Endothelial cell of umbilical vein (primary cell): ENCODE measurements around the gene NONO. TPM values are rescaled to one million over a fixed set of nuclear protein-coding genes. Genes with fewer than 3 reads are reported as not detected.

Experiments
- BruUV-seq: library from RNA; stranded (reverse); fragments of 400-500 nt; replicated peaks from 2 replicates; lab custom pipeline; 2021; lab: Mats Ljungman, UMichigan
- CTCF ChIA-PET: fragments of 300-600, 350-600 bp; sonication (Branson Sonifier 250); formaldehyde crosslinking; loops from one replicate; lab custom pipeline; 2021; ENCODE audit warnings: antibody characterized with exemption, inconsistent platforms; lab: Charles Lee
- POLR2A ChIA-PET: fragments of 300-600, 350-600 bp; sonication (Branson Sonifier 250); formaldehyde crosslinking; loops from one replicate; lab custom pipeline; 2021; ENCODE audit warnings: antibody characterized with exemption, inconsistent platforms; lab: Charles Lee
- DNase-seq: peaks from one replicate; pipeline ENCODE4 v3.0.0-alpha.2; 2011; ENCODE audit warnings: low read depth, low spot score
- FAIRE-seq: peaks from 2 replicates; lab custom pipeline; 2011; peaks lifted over from hg19 to GRCh38; lab: Jason Lieb, UNC
- H2AFZ ChIP-seq: 2 replicates; pipeline ENCODE4 v1.6.0; 2012; ENCODE audit warnings: low read depth, low read length, control low read depth, inconsistent platforms
- H3K27ac ChIP-seq: 2 replicates; pipeline ENCODE4 v1.5.1; 2011; ENCODE audit warnings: low read depth, mild to moderate bottlenecking, control low read depth, low read length, moderate library complexity; ENCODE audit not compliant: insufficient read depth
- H3K27me3 ChIP-seq, 2 experiments: 2 replicates each; pipeline versions ENCODE4 v1.6.0 to v1.6.1; 2011; ENCODE audit warnings: low read length in 2 of 2, mixed read lengths in 1 of 2; ENCODE audit not compliant: control insufficient read depth in 2 of 2, insufficient read depth in 2 of 2
- H3K36me3 ChIP-seq, 2 experiments: 2 replicates in 1 of 2; 3 replicates in 1 of 2; pipeline ENCODE4 v1.5.1; 2011; ENCODE audit warnings: low read length in 2 of 2, mild to moderate bottlenecking in 1 of 2, moderate library complexity in 1 of 2; ENCODE audit not compliant: control insufficient read depth in 2 of 2, insufficient read depth in 2 of 2; ENCODE audit errors: extremely low read depth in 1 of 2
- H3K4me1 ChIP-seq: 3 replicates; pipeline ENCODE4 v1.5.1; 2011; ENCODE audit warnings: mild to moderate bottlenecking, low read length; ENCODE audit not compliant: control insufficient read depth, insufficient read depth; ENCODE audit errors: extremely low read depth
- H3K4me2 ChIP-seq: 2 replicates; pipeline ENCODE4 v1.6.1; 2011; ENCODE audit warnings: low read length, control low read depth, mixed read lengths; ENCODE audit not compliant: insufficient read depth
- H3K4me3 ChIP-seq, 3 experiments: fragments of 200-600 bp in 1 of 3; sonication (generic), shearing (Covaris generic) in 1 of 3; replicated peaks in 1 of 3; 2 replicates each; pipeline ENCODE4 v1.5.1; 2011 to 2016; ENCODE audit warnings: control low read depth in 3 of 3, low read length in 3 of 3, mild to moderate bottlenecking in 2 of 3, inconsistent platforms in 1 of 3, low read depth in 1 of 3, moderate library complexity in 1 of 3; ENCODE audit not compliant: insufficient read depth in 1 of 3
- H3K79me2 ChIP-seq: 2 replicates; pipeline ENCODE4 v1.6.0; 2012; ENCODE audit warnings: low read length, inconsistent platforms; ENCODE audit not compliant: control insufficient read depth, insufficient read depth
- H3K9ac ChIP-seq: replicated peaks from 2 replicates; pipeline ENCODE3; 2011; ENCODE audit warnings: low read length, control low read depth; ENCODE audit not compliant: insufficient read depth; ENCODE audit errors: extremely low read depth
- H3K9me1 ChIP-seq: replicated peaks from 3 replicates; pipeline ENCODE4 v1.6.0; 2011; ENCODE audit warnings: mild to moderate bottlenecking, low read length; ENCODE audit not compliant: control insufficient read depth, insufficient read depth; ENCODE audit errors: extremely low read depth
- H3K9me3 ChIP-seq: replicated peaks from 2 replicates; pipeline ENCODE4 v1.5.1; 2012; ENCODE audit warnings: low read length, inconsistent platforms; ENCODE audit not compliant: control insufficient read depth, insufficient read depth
- H4K20me1 ChIP-seq: replicated peaks from 2 replicates; pipeline ENCODE3; 2011; ENCODE audit warnings: mild to moderate bottlenecking, low read length; ENCODE audit not compliant: control insufficient read depth, insufficient read depth; ENCODE audit errors: extremely low read depth
- EZH2 ChIP-seq: IDR thresholded peaks from 2 replicates; pipeline ENCODE4 v1.6.1; 2012; ENCODE audit warnings: borderline replicate concordance, low read depth, mild to moderate bottlenecking, moderate library complexity, low read length, inconsistent platforms; ENCODE audit not compliant: severe bottlenecking
- FOS ChIP-seq: IDR thresholded peaks from 2 replicates; pipeline ENCODE4 v1.6.1; 2011; ENCODE audit warnings: mild to moderate bottlenecking, low read length, moderate library complexity, borderline replicate concordance; ENCODE audit not compliant: insufficient read depth
- GATA2 ChIP-seq: IDR thresholded peaks from 2 replicates; pipeline ENCODE4 v1.7.0; 2011; ENCODE audit warnings: low read depth, mild to moderate bottlenecking, moderate library complexity, mixed read lengths, low read length; ENCODE audit not compliant: insufficient read length, insufficient read depth
- JUN ChIP-seq: IDR thresholded peaks from 2 replicates; pipeline ENCODE4 v1.6.1; 2011; ENCODE audit warnings: borderline replicate concordance, low read depth; ENCODE audit not compliant: insufficient read length, insufficient read depth
- MYC ChIP-seq: IDR thresholded peaks from one replicate; pipeline ENCODE4 v1.6.1; 2011; ENCODE audit warnings: mild to moderate bottlenecking, low read depth, low read length
- POLR2A ChIP-seq: IDR thresholded peaks from 2 replicates; pipeline ENCODE4 v1.6.1; 2012; ENCODE audit warnings: low read depth, mild to moderate bottlenecking, control low read depth, low read length
- POLR2AphosphoS5 ChIP-seq: IDR thresholded peaks from 2 replicates; pipeline ENCODE4 v1.6.1; 2012; ENCODE audit warnings: low read depth, mild to moderate bottlenecking, control low read depth, low read length, moderate library complexity; ENCODE audit not compliant: insufficient read depth
- dilution Hi-C: fragments of 300-500 bp; cut with MboI; formaldehyde crosslinking; loops from one replicate; pipeline ENCODE4 v1.15.0; 2019; ENCODE audit warnings: low sequenced_read_pairs; ENCODE audit not compliant: extremely low pct_ligation_motif_present
- intact Hi-C: fragments of 100-400 bp; cut with micrococcal nuclease; formaldehyde crosslinking; loops from one replicate; pipeline ENCODE4 v1.10.0; 2022
- polyA plus RNA-seq, 4 experiments: library from polyadenylated mRNA; depleted of rRNA in 3 of 4; stranded (reverse) in 3 of 4; unstranded in 1 of 4; fragments of >200 nt; gene quantifications; 2 replicates each; pipeline versions ENCODE4 v1.2.1 to v1.2.3, GENCODE V29; 2011 to 2012; ENCODE audit warnings: missing spikeins in 1 of 4
- total RNA-seq: library from RNA; stranded (reverse); gene quantifications from 2 replicates; pipeline ENCODE4 v1.2.3, GENCODE V29; 2021
- TF ChIP-seq, protein P1 (sequence below): IDR thresholded peaks from 2 replicates; pipeline ENCODE4 v1.6.1; 2011; ENCODE audit not compliant: insufficient read depth, insufficient read length
- TF ChIP-seq, protein P2 (sequence below), 2 donors: IDR thresholded peaks; 1 replicate in 1 of 2; 2 replicates in 1 of 2; pipeline ENCODE4 v1.5.1; 2011; ENCODE audit warnings: low read length in 2 of 2, mild to moderate bottlenecking in 2 of 2, moderate library complexity in 2 of 2, control low read depth in 1 of 2, inconsistent platforms in 1 of 2, low read depth in 1 of 2; ENCODE audit not compliant: insufficient read depth in 1 of 2; ENCODE audit errors: extremely low read depth in 1 of 2

The NONO gene
- total and polyA plus RNA-seq, 2 donors (not counting 3 experiments of a cell fraction or from before 2014, with no cell fraction given), result 249 to 466 TPM

DNA sequence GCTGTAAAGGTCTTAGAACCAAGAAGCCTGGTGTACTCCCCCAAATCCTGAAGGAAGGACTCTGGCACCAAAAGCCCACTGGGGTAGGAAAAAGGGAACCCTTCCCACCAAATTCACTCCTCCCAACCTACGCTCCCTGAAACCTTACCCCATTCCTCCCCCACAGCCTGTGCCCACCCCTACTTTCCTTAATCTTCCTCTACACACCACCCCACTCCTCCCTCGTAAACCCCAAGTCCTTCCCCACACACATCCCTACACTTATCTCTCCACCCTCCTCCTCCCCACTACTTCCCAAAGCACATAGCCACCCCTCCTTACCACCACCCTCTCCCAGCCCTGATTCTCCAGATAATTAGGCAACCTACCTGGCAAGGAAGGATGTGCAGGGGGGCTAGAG is 31.2 kb upstream of the NONO start:
- H4K20me1 ChIP-seq, result no peaks in the 10 kb centered on the region
- ChIA-PET POLR2A (interaction anchor here (0.5 kb wide), 1 partner anchor 172 kb away, joined by 3 read pairs; no protein-coding TSS in a partner anchor), CTCF (no interaction called here)
- H3K36me3 ChIP-seq, result peaks cover 0 to 24% of the 10 kb centered on the region in 2 experiments
- no peaks in the 10 kb centered on the region for H3K9me1 ChIP-seq
- BruUV-seq, result no TSS peak
- no peak overlapping the region for H3K4me3 ChIP-seq
- no peak for FAIRE-seq
- H3K4me1 ChIP-seq, result peaks cover 8% of the 10 kb centered on the region
- peaks cover 7% of the 10 kb centered on the region for H3K79me2 ChIP-seq
- H3K27ac ChIP-seq, result no peak overlapping the region
- dilution Hi-C loops (no loop called here), intact Hi-C loops (no loop called here)
- H3K4me2 ChIP-seq, result no peak overlapping the region
- H2AFZ ChIP-seq, result no peak overlapping the region
- no peak overlapping the region for H3K9ac ChIP-seq
- no peak for DNase-seq
- no peak for TF ChIP-seq EZH2
- no peak for TF ChIP-seq POLR2A
- TF ChIP-seq, protein P1, sequence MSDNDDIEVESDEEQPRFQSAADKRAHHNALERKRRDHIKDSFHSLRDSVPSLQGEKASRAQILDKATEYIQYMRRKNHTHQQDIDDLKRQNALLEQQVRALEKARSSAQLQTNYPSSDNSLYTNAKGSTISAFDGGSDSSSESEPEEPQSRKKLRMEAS, result no peak
- TF ChIP-seq FOS, result no peak
- no peak for TF ChIP-seq MYC
- TF ChIP-seq, protein P2, sequence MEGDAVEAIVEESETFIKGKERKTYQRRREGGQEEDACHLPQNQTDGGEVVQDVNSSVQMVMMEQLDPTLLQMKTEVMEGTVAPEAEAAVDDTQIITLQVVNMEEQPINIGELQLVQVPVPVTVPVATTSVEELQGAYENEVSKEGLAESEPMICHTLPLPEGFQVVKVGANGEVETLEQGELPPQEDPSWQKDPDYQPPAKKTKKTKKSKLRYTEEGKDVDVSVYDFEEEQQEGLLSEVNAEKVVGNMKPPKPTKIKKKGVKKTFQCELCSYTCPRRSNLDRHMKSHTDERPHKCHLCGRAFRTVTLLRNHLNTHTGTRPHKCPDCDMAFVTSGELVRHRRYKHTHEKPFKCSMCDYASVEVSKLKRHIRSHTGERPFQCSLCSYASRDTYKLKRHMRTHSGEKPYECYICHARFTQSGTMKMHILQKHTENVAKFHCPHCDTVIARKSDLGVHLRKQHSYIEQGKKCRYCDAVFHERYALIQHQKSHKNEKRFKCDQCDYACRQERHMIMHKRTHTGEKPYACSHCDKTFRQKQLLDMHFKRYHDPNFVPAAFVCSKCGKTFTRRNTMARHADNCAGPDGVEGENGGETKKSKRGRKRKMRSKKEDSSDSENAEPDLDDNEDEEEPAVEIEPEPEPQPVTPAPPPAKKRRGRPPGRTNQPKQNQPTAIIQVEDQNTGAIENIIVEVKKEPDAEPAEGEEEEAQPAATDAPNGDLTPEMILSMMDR (IDR thresholded peaks at IDR 0.05; ENCODE audit: extremely low read depth in 1 of 2, insufficient read depth in 1 of 2, low read depth in 1 of 2, low read length in 2 of 2), result no peak
- TF ChIP-seq POLR2AphosphoS5, result no peak
- no peak for TF ChIP-seq GATA2
- no peak for TF ChIP-seq JUN
- no peaks in the 10 kb centered on the region for H3K9me3 ChIP-seq
- H3K27me3 ChIP-seq, result no peaks in the 10 kb centered on the region
